Esophagus squamous epithelium (tissue), 5 donors: ENCODE measurements around the gene DENND1A. TPM values are rescaled to one million over a fixed set of nuclear protein-coding genes. Genes with fewer than 3 reads are reported as not detected.

Experiments used
- DNase-seq: peaks from one replicate; lab custom pipeline; 2025; lab: John Stamatoyannopoulos, UW
- H3K27ac ChIP-seq, 4 donors: fragments of 200-600 bp; sonication (generic); one replicate each; pipeline ENCODE4 v1.5.1; 2016 to 2019; ENCODE audit warnings: mild to moderate bottlenecking in 1 of 4
- H3K27me3 ChIP-seq, 4 donors: fragments of 200-600 bp; sonication (generic); 1 replicate in 3 of 4; 2 replicates in 1 of 4; pipeline versions ENCODE4 v1.5.1 to v1.6.0; 2017 to 2021; ENCODE audit warnings: antibody characterized with exemption in 1 of 4
- H3K36me3 ChIP-seq, 3 donors: fragments of 200-600 bp; sonication (generic); one replicate each; pipeline ENCODE4 v1.5.1; 2016 to 2019
- H3K4me1 ChIP-seq, 3 donors: fragments of 200-600 bp; sonication (generic); one replicate each; pipeline ENCODE4 v1.5.1; 2017 to 2019
- H3K4me3 ChIP-seq, 4 donors: fragments of 200-600 bp; sonication (generic); 1 replicate in 3 of 4; 2 replicates in 1 of 4; pipeline ENCODE4 v1.5.1; 2016 to 2019; ENCODE audit warnings: mild to moderate bottlenecking in 2 of 4, moderate library complexity in 1 of 4
- H3K9me3 ChIP-seq, 3 donors: fragments of 200-600 bp; sonication (generic); one replicate each; pipeline ENCODE4 v1.5.1; 2016 to 2019
- POLR2A ChIP-seq, 4 donors: fragments of 450-650 bp; IDR thresholded peaks; one replicate each; pipeline ENCODE4 v1.6.1; 2017; ENCODE audit warnings: antibody characterized with exemption in 4 of 4, mild to moderate bottlenecking in 4 of 4, moderate library complexity in 3 of 4
- WGBS, 2 donors: methylation state at CpG; one replicate each; pipeline ENCODE4 v1.1.5; 2018; 5-methylcytosine and 5-hydroxymethylcytosine counted together
- intact Hi-C: fragments of 100-400 bp; cut with DNase I; formaldehyde crosslinking; loops from one replicate; pipeline ENCODE4 v1.15.0; 2022
- total RNA-seq, 4 donors: library from RNA; depleted of rRNA; stranded (reverse); fragments of >200 nt; gene quantifications; one replicate each; pipeline ENCODE4 v1.1.0, GENCODE V29; 2016
- TF ChIP-seq, protein P1 (sequence below), 6 experiments: fragments of 450-650 bp in 4 of 6; fragments of 200-600 bp in 2 of 6; sonication (generic) in 2 of 6; IDR thresholded peaks; one replicate each; pipeline ENCODE4 v1.5.1; 2016 to 2019; ENCODE audit warnings: antibody characterized with exemption in 6 of 6, mild to moderate bottlenecking in 4 of 6, moderate library complexity in 4 of 6
- donor health status: DM: yes; HTN: yes; CAD: no.

Gene DENND1A
- total RNA-seq, 4 donors from 2014 or later = 5.3 to 16.0 (median 12.9) TPM

DNA sequence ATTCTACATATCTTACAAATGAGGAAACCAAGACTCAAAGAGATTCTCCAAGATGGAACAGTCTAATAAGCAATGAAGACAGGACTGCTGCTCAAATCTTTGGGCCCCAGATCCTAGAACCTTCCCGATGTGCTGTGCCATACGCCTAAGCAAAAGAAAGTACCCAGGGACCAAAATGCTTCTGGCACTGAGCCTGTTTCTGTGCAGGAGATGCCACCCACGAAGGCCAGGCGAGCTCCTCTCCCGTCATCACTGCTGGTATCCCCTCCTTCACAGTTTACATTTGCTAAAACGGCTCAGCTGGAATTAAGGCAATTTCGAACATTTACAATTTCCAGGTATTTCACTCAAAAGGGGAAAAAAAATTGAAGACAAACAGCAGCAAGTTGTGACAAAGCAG, 277.5 kb downstream of the DENND1A start:
- intact Hi-C loops = no loop called here
- TF ChIP-seq, protein P1, sequence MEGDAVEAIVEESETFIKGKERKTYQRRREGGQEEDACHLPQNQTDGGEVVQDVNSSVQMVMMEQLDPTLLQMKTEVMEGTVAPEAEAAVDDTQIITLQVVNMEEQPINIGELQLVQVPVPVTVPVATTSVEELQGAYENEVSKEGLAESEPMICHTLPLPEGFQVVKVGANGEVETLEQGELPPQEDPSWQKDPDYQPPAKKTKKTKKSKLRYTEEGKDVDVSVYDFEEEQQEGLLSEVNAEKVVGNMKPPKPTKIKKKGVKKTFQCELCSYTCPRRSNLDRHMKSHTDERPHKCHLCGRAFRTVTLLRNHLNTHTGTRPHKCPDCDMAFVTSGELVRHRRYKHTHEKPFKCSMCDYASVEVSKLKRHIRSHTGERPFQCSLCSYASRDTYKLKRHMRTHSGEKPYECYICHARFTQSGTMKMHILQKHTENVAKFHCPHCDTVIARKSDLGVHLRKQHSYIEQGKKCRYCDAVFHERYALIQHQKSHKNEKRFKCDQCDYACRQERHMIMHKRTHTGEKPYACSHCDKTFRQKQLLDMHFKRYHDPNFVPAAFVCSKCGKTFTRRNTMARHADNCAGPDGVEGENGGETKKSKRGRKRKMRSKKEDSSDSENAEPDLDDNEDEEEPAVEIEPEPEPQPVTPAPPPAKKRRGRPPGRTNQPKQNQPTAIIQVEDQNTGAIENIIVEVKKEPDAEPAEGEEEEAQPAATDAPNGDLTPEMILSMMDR (IDR thresholded peaks at IDR 0.05) = no peak
- TF ChIP-seq POLR2A (IDR thresholded peaks at IDR 0.05) = no peak
- Histone ChIP-seq H3K36me3 (peaks cover 0 to 18% (median 5%) of the 10 kb centered on the region in 3 donors), H3K27me3 (no peaks in the 10 kb centered on the region), H3K4me1 (peaks cover 0 to 6% (median 0%) of the 10 kb centered on the region in 3 donors), H3K4me3 (no peak overlapping the region), H3K9me3 (no peaks in the 10 kb centered on the region), H3K27ac (no peak overlapping the region)
- 81 to 93% methylated on average over 6 to 7 of the region's 7 CpGs for WGBS, 2 donors
- DNase-seq = no peak

DNA sequence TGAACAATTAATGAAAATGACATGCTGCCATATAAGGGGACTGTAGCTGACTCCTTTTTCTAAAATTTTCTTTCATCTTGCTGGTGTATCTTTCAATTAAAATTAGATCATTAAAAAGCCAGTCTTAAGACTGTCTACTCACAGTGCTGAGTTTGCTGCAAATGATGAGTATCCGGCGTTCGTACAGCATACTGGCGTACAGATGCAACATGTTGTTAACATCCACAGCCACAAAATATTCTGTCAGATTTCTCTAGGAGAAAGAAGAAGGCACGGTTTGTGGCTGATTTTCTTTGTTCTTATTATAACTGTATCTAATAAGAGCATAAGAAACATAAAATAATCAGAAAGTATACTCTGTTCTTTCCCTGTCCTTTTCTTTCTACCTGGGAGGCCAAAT, 278.1 kb downstream of the DENND1A start:
- no peak for DNase-seq
- Histone ChIP-seq H3K4me1 (peaks cover 0 to 4% (median 0%) of the 10 kb centered on the region in 3 donors), H3K9me3 (no peaks in the 10 kb centered on the region), H3K27me3 (no peaks in the 10 kb centered on the region), H3K27ac (no peak overlapping the region), H3K4me3 (no peak overlapping the region), H3K36me3 (peaks cover 0 to 23% (median 5%) of the 10 kb centered on the region in 3 donors)
- TF ChIP-seq, protein P1 (IDR thresholded peaks at IDR 0.05) = no peak
- no peak for TF ChIP-seq POLR2A (IDR thresholded peaks at IDR 0.05)
- WGBS, 2 donors = 91 to 95% methylated on average over 5 of the region's 5 CpGs
- intact Hi-C loops = no loop called here

DNA sequence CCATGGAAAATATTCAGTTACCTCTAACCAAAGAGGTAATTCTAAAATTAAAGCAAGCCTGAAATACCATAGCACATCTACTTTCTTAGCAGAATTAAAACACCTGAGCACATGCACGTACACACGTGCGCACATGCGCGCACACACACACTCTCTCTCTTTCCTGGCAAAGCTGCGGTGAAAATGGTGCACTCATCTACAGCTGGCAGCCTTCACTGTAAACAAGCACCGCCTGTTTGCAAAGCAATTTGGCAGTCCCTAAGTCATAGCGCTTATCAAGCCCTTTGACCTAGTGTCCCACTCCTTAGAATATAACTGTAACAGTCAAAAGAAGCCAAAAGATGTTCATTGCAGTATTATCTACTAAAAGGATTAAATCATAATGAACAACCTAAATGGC, 278.7 kb downstream of the DENND1A start:
- Histone ChIP-seq H3K27me3 (no peaks in the 10 kb centered on the region), H3K9me3 (no peaks in the 10 kb centered on the region), H3K4me3 (no peak overlapping the region), H3K4me1 (no peaks in the 10 kb centered on the region), H3K36me3 (peaks cover 0 to 28% (median 5%) of the 10 kb centered on the region in 3 donors), H3K27ac (no peak overlapping the region)
- TF ChIP-seq POLR2A (IDR thresholded peaks at IDR 0.05) = no peak
- TF ChIP-seq, protein P1 (IDR thresholded peaks at IDR 0.05) = no peak
- DNase-seq = no peak
- intact Hi-C loops = no loop called here
- 95 to 96% methylated on average over 8 of the region's 8 CpGs for WGBS, 2 donors

DNA sequence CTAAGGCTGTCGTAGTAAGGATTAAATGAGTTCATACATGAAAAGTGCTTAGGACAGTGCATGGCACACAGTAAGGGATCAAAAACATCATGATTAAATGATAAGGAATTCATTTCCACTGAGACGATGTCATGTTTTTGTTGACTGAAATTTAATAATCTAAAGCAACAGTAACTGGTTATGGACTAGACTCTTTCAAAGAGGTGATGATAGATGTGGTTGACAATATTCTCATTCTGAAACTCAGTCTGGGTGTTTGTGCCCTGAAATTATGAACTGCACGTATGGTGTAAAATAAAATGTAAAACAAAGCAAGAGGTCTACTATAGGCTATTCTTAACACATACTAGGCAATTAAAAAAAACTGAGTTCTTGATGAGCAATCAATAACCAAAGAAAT, 280.0 kb downstream of the DENND1A start:
- H3K27ac ChIP-seq = no peak overlapping the region
- H3K36me3 ChIP-seq = peaks cover 0 to 28% (median 5%) of the 10 kb centered on the region in 3 donors
- H3K9me3 ChIP-seq = no peaks in the 10 kb centered on the region
- DNase-seq = no peak
- WGBS, 2 donors = 81 to 94% methylated on average over 3 of the region's 3 CpGs
- no peak overlapping the region for H3K4me3 ChIP-seq
- no peaks in the 10 kb centered on the region for H3K27me3 ChIP-seq
- intact Hi-C loops = no loop called here
- TF ChIP-seq, protein P1 (IDR thresholded peaks at IDR 0.05) = no peak
- TF ChIP-seq POLR2A (IDR thresholded peaks at IDR 0.05) = no peak
- no peaks in the 10 kb centered on the region for H3K4me1 ChIP-seq

DNA sequence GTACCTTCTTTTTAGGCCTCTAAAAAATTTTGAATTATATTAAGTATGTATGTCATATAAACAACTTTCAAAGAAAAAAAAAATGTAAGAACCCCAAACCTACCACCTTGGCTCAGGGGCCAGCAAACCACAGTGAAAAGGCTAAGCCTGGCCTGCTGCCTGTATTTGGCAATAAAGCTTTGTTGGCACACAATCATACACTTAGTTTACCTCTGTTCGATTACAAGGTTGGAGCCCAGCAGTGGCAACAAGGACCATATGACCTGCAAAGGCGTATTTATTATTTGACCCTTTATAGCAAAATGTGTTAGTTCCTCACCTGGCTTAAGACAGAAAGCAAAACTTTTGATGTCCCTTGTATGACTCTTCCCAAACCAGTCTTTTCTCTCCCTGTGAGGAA, 282.8 kb downstream of the DENND1A start:
- intact Hi-C loops = no loop called here
- no peaks in the 10 kb centered on the region for H3K27me3 ChIP-seq
- H3K36me3 ChIP-seq = peaks cover 0 to 28% (median 5%) of the 10 kb centered on the region in 3 donors
- H3K4me1 ChIP-seq = peaks cover 0 to 11% (median 0%) of the 10 kb centered on the region in 3 donors
- 70 to 86% methylated on average over 2 of the region's 2 CpGs for WGBS, 2 donors
- no peak overlapping the region for H3K27ac ChIP-seq
- no peaks in the 10 kb centered on the region for H3K9me3 ChIP-seq
- no peak overlapping the region for H3K4me3 ChIP-seq
- no peak for DNase-seq
- no peak for TF ChIP-seq POLR2A (IDR thresholded peaks at IDR 0.05)
- TF ChIP-seq, protein P1 (IDR thresholded peaks at IDR 0.05) = no peak
